ENCODE results near the gene ZNF771. TPM values are rescaled to one million over a fixed set of nuclear protein-coding genes. Genes with fewer than 3 reads are reported as not detected.

ZNF771 gene
- total and polyA plus RNA-seq, 2 donors from 2014 or later = 7.8 to 14.8 TPM

- Histone ChIP-seq H3K36me3 (ENCODE audit: control insufficient read depth in 2 of 3, insufficient read depth in 3 of 3, low read length in 3 of 3) (peaks cover 2 to 20% (median 19%) of the 10 kb centered on the region in 3 donors), H3K27ac (ENCODE audit: low read depth in 2 of 2, low read length in 2 of 2) (no peak overlapping the region), H3K9ac (ENCODE audit: low read length in 3 of 3) (no peak overlapping the region), H3K4me3 (ENCODE audit: low read length in 3 of 3) (no peak overlapping the region), H3K4me1 (ENCODE audit: control insufficient read depth in 2 of 3, insufficient read depth in 2 of 3, low read depth in 1 of 3, low read length in 3 of 3) (peaks cover 0 to 18% (median 10%) of the 10 kb centered on the region in 3 donors), H3K27me3 (ENCODE audit: control insufficient read depth, insufficient read depth, low read length) (no peaks in the 10 kb centered on the region), H3K9me3 (ENCODE audit: control insufficient read depth in 2 of 3, insufficient read depth in 1 of 3, low read length in 3 of 3) (no peaks in the 10 kb centered on the region)
- no peak for DNase-seq
- TF ChIP-seq, protein P1, sequence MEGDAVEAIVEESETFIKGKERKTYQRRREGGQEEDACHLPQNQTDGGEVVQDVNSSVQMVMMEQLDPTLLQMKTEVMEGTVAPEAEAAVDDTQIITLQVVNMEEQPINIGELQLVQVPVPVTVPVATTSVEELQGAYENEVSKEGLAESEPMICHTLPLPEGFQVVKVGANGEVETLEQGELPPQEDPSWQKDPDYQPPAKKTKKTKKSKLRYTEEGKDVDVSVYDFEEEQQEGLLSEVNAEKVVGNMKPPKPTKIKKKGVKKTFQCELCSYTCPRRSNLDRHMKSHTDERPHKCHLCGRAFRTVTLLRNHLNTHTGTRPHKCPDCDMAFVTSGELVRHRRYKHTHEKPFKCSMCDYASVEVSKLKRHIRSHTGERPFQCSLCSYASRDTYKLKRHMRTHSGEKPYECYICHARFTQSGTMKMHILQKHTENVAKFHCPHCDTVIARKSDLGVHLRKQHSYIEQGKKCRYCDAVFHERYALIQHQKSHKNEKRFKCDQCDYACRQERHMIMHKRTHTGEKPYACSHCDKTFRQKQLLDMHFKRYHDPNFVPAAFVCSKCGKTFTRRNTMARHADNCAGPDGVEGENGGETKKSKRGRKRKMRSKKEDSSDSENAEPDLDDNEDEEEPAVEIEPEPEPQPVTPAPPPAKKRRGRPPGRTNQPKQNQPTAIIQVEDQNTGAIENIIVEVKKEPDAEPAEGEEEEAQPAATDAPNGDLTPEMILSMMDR (IDR thresholded peaks at IDR 0.05; ENCODE audit: borderline replicate concordance, extremely low read depth, insufficient read depth) = no peak
- intact Hi-C loops (cut with DNase I) = no loop called here
- no peak for FAIRE-seq
Observed at GRCh38 chr16:30358990-30359870, 48.2 kb upstream of the ZNF771 start.

DNA sequence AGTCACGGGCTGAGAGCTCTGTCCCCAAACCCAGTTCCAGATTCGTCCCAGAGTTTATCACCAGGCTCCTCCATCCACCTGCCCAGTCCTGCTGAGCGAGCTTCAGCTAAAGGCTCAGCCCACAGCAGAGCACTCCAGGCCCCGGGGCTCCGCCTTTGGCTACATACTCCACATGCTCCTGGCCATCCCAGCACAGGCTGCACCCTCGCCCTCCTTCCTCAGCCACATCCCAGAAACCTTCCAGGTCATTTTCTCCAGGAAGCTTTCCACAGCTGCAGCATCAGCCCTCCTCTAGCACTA lies 47.6 kb upstream of the ZNF771 start:
- no peak for DNase-seq
- H3K4me1 ChIP-seq (ENCODE audit: control insufficient read depth in 2 of 3, insufficient read depth in 2 of 3, low read depth in 1 of 3, low read length in 3 of 3) = peaks cover 0 to 14% (median 10%) of the 10 kb centered on the region in 3 donors
- no peak for FAIRE-seq
- no peak overlapping the region for H3K9ac ChIP-seq (ENCODE audit: low read length in 3 of 3)
- intact Hi-C loops (cut with DNase I) = no loop called here
- no peaks in the 10 kb centered on the region for H3K9me3 ChIP-seq (ENCODE audit: control insufficient read depth in 2 of 3, insufficient read depth in 1 of 3, low read length in 3 of 3)
- TF ChIP-seq, protein P1 (IDR thresholded peaks at IDR 0.05; ENCODE audit: borderline replicate concordance, extremely low read depth, insufficient read depth) = no peak
- no peaks in the 10 kb centered on the region for H3K27me3 ChIP-seq (ENCODE audit: control insufficient read depth, insufficient read depth, low read length)
- H3K4me3 ChIP-seq (ENCODE audit: low read length in 3 of 3) = no peak overlapping the region
- no peak overlapping the region for H3K27ac ChIP-seq (ENCODE audit: low read depth in 2 of 2, low read length in 2 of 2)
- peaks cover 2 to 26% (median 22%) of the 10 kb centered on the region in 3 donors for H3K36me3 ChIP-seq (ENCODE audit: control insufficient read depth in 2 of 3, insufficient read depth in 3 of 3, low read length in 3 of 3)

- Histone ChIP-seq H3K4me3 (ENCODE audit: low read length in 3 of 3) (no peak overlapping the region), H3K9me3 (ENCODE audit: control insufficient read depth in 2 of 3, insufficient read depth in 1 of 3, low read length in 3 of 3) (no peaks in the 10 kb centered on the region), H3K36me3 (ENCODE audit: control insufficient read depth in 2 of 3, insufficient read depth in 3 of 3, low read length in 3 of 3) (peaks cover 2 to 29% (median 29%) of the 10 kb centered on the region in 3 donors), H3K27ac (ENCODE audit: low read depth in 2 of 2, low read length in 2 of 2) (no peak overlapping the region), H3K9ac (ENCODE audit: low read length in 3 of 3) (no peak overlapping the region), H3K4me1 (ENCODE audit: control insufficient read depth in 2 of 3, insufficient read depth in 2 of 3, low read depth in 1 of 3, low read length in 3 of 3) (peaks cover 0 to 5% (median 4%) of the 10 kb centered on the region in 3 donors), H3K27me3 (ENCODE audit: control insufficient read depth, insufficient read depth, low read length) (no peaks in the 10 kb centered on the region)
- intact Hi-C loops (cut with DNase I) = no loop called here
- DNase-seq (no peak), FAIRE-seq (no peak)
- TF ChIP-seq, protein P1 (IDR thresholded peaks at IDR 0.05; ENCODE audit: borderline replicate concordance, extremely low read depth, insufficient read depth) = no peak
Observed at GRCh38 chr16:30361180-30361579, 46.2 kb upstream of the ZNF771 start.

Measured in kidney (tissue), 14 donors.